GM12878 (cell line): ENCODE results near the gene STAMBPL1. TPM values are rescaled to one million over a fixed set of nuclear protein-coding genes. Genes with fewer than 3 reads are reported as not detected.

Experiments
- ATAC-seq: fragments of 200-7000 bp; cut with Tn5 transposase; 3 replicates; pipeline ENCODE4 v1.9.1; 2020; ENCODE audit warnings: mild to moderate bottlenecking, moderate library complexity
- BruUV-seq: library from RNA; stranded (reverse); fragments of 400-500 nt; replicated peaks from 2 replicates; lab custom pipeline; 2021; lab: Mats Ljungman, UMichigan
- CTCF ChIA-PET: fragments of 300-600 bp; sonication (Branson Sonifier 250); formaldehyde crosslinking; extraction: SDS; loops from one replicate; lab custom pipeline; 2021; ENCODE audit warnings: inconsistent platforms; lab: Yijun Ruan, JAX
- POLR2A ChIA-PET: fragments of 350-600 bp; formaldehyde crosslinking; extraction: SDS; loops from one replicate; lab custom pipeline; 2021; ENCODE audit warnings: inconsistent platforms; lab: Charles Lee
- RAD21 ChIA-PET: fragments of 300-600 bp; sonication (Branson Sonifier 250); formaldehyde crosslinking; loops from one replicate; lab custom pipeline; 2023; ENCODE audit warnings: antibody characterized with exemption; ENCODE audit not compliant: unreplicated experiment; lab: Charles Lee
- SMC1A ChIA-PET: fragments of 300-600 bp; sonication (Branson Sonifier 250); formaldehyde crosslinking; loops from one replicate; lab custom pipeline; 2023; ENCODE audit not compliant: unreplicated experiment, uncharacterized antibody; lab: Charles Lee
- DNase-seq: peaks from one replicate; pipeline ENCODE4 v3.0.0-alpha.2; 2011; ENCODE audit warnings: low read depth, low spot score
- FAIRE-seq: peaks from 3 replicates; lab custom pipeline; 2011; peaks lifted over from hg19 to GRCh38; lab: Jason Lieb, UNC
- H2AFZ ChIP-seq: 2 replicates; pipeline ENCODE4 v1.6.0; 2011; ENCODE audit warnings: low read depth, low read length, control low read depth; ENCODE audit not compliant: control insufficient read depth
- H3K27ac ChIP-seq: 2 replicates; pipeline ENCODE4 v1.5.1; 2011; ENCODE audit warnings: control low read depth; ENCODE audit not compliant: control insufficient read depth, insufficient read depth
- H3K27me3 ChIP-seq, 2 experiments: replicated peaks in 1 of 2; 2 replicates each; pipeline versions ENCODE4 v1.6.0 to v1.6.1; 2011; ENCODE audit warnings: low read length in 1 of 2; ENCODE audit not compliant: control insufficient read depth in 2 of 2, insufficient read depth in 2 of 2
- H3K36me3 ChIP-seq, 2 experiments: 2 replicates each; pipeline ENCODE4 v1.5.1; 2011; ENCODE audit warnings: low read length in 1 of 2; ENCODE audit not compliant: control insufficient read depth in 2 of 2, insufficient read depth in 2 of 2
- H3K4me1 ChIP-seq: 2 replicates; pipeline ENCODE4 v1.6.1; 2011; ENCODE audit warnings: mild to moderate bottlenecking, low read length, moderate library complexity, mixed read lengths; ENCODE audit not compliant: control insufficient read depth, insufficient read depth
- H3K4me2 ChIP-seq: 2 replicates; pipeline ENCODE4 v1.6.0; 2011; ENCODE audit warnings: control low read depth; ENCODE audit not compliant: control insufficient read depth, insufficient read depth
- H3K4me3 ChIP-seq: fragments of 200-600 bp; sonication (generic); 2 replicates; pipeline ENCODE4 v1.5.1; 2016
- H3K79me2 ChIP-seq: 2 replicates; pipeline ENCODE4 v1.6.0; 2011; ENCODE audit warnings: low read length; ENCODE audit not compliant: control insufficient read depth, insufficient read depth
- H3K9ac ChIP-seq: 2 replicates; pipeline ENCODE4 v1.8.0; 2011; ENCODE audit warnings: low read length, control low read depth, mixed read lengths; ENCODE audit not compliant: control insufficient read depth, insufficient read depth
- H3K9me3 ChIP-seq: replicated peaks from 3 replicates; pipeline ENCODE4 v1.5.1; 2011; ENCODE audit warnings: mild to moderate bottlenecking, low read length; ENCODE audit not compliant: control insufficient read depth, insufficient read depth
- H4K20me1 ChIP-seq: 2 replicates; pipeline ENCODE4 v1.6.0; 2011; ENCODE audit not compliant: control insufficient read depth, insufficient read depth
- ATF7 ChIP-seq: fragments of 450-650 bp; IDR thresholded peaks from 2 replicates; pipeline ENCODE4 v1.6.1; 2016; ENCODE audit warnings: low read depth, mild to moderate bottlenecking
- BCL3 ChIP-seq: IDR thresholded peaks from 2 replicates; pipeline ENCODE4 v1.6.1; 2011; ENCODE audit warnings: borderline replicate concordance, low read depth, mild to moderate bottlenecking, moderate library complexity, low read length; ENCODE audit not compliant: insufficient read depth, poor library complexity, severe bottlenecking
- EP300 ChIP-seq, 2 experiments: fragments of 150-350 bp in 1 of 2; IDR thresholded peaks; 2 replicates each; pipeline ENCODE4 v1.6.1; 2011 to 2012; ENCODE audit warnings: low read depth in 2 of 2, low read length in 2 of 2, borderline replicate concordance in 1 of 2, improper control_type of control experiment in 1 of 2, inconsistent platforms in 1 of 2; ENCODE audit not compliant: control insufficient read depth in 1 of 2
- HDGF ChIP-seq: fragments of 450-650 bp; IDR thresholded peaks from 2 replicates; pipeline ENCODE4 v1.6.1; 2016; ENCODE audit warnings: antibody characterized with exemption
- IKZF2 ChIP-seq, 2 experiments: fragments of 450-650 bp; IDR thresholded peaks; 2 replicates each; pipeline ENCODE4 v1.6.1; 2017; ENCODE audit warnings: mild to moderate bottlenecking in 2 of 2, moderate library complexity in 2 of 2
- KAT2A ChIP-seq: conservative IDR thresholded peaks from 2 replicates; pipeline ENCODE4 v1.6.1; 2011; ENCODE audit warnings: low read depth, low read length; ENCODE audit not compliant: control insufficient read depth
- MLLT1 ChIP-seq: fragments of 450-650 bp; IDR thresholded peaks from 2 replicates; pipeline ENCODE4 v1.6.1; 2016; ENCODE audit warnings: mild to moderate bottlenecking
- NFXL1 ChIP-seq: fragments of 450-650 bp; IDR thresholded peaks from 2 replicates; pipeline ENCODE4 v1.6.1; 2017; ENCODE audit warnings: antibody characterized with exemption, mild to moderate bottlenecking, borderline replicate concordance
- SIX5 ChIP-seq: IDR thresholded peaks from 2 replicates; pipeline ENCODE4 v1.6.1; 2011; ENCODE audit warnings: mild to moderate bottlenecking, low read depth, low read length, moderate library complexity; ENCODE audit not compliant: severe bottlenecking
- USF2 ChIP-seq: IDR thresholded peaks from 2 replicates; pipeline ENCODE4 v1.6.1; 2011; ENCODE audit warnings: low read depth, low read length, improper control_type of control experiment, borderline replicate concordance
- WRNIP1 ChIP-seq: IDR thresholded peaks from 2 replicates; pipeline ENCODE4 v1.6.1; 2011; ENCODE audit warnings: low read depth, low read length, improper control_type of control experiment, borderline replicate concordance
- WGBS: methylation state at CpG from one replicate; pipeline ENCODE4 v1.1.6; 2016; ENCODE audit warnings: low lambda C conversion rate; ENCODE audit not compliant: insufficient replicate concordance, insufficient coverage; ENCODE audit errors: missing lambda C conversion rate; 5-methylcytosine and 5-hydroxymethylcytosine counted together
- in situ Hi-C: fragments of 300-500 bp; cut with MboI; formaldehyde crosslinking; loops from 9 replicates; pipeline ENCODE4 v1.14.3; 2018; ENCODE audit warnings: mixed read lengths
- intact Hi-C: fragments of 100-400 bp; cut with micrococcal nuclease; formaldehyde crosslinking; loops from one replicate; pipeline ENCODE4 v1.14.2; 2022; ENCODE audit not compliant: unreplicated experiment
- polyA plus RNA-seq, 11 experiments: library from polyadenylated mRNA; depleted of rRNA in 4 of 11; unstranded in 6 of 11; stranded (reverse) in 5 of 11; fragments of >200 nt; fragmentation: Nextera tagmentation in 4 of 11; fragmentation: Illumina TruSeq in 1 of 11; extraction: Ambion mirVana in 4 of 11; extraction: Trizol in 1 of 11; gene quantifications; 1 replicate in 1 of 11; 2 replicates in 10 of 11; pipeline versions ENCODE4 v1.2.1 to v1.2.3, GENCODE V29; 2011 to 2016; ENCODE audit warnings: inconsistent platforms in 2 of 11, missing spikeins in 2 of 11, low read depth in 1 of 11
- total RNA-seq, 4 experiments: library from RNA; depleted of rRNA in 3 of 4; stranded (reverse); fragments of >200 nt in 3 of 4; fragmentation: Illumina TruSeq in 1 of 4; extraction: Trizol in 1 of 4; gene quantifications; 2 replicates each; pipeline versions ENCODE4 v1.2.1 to v1.2.3, GENCODE V29; 2013 to 2021

Gene STAMBPL1
- total and polyA plus RNA-seq, 10 of the 15 experiments (the other 5 are each of a cell fraction or from before 2014, with no cell fraction given) = 7.5 to 44.1 (median 25.4) TPM

GRCh38 chr10:88949912-88950837 lies 70.1 kb downstream of the STAMBPL1 start:
- in situ Hi-C loops (no loop called here), intact Hi-C loops (no loop called here)
- ChIA-PET SMC1A (interaction anchor here (0.7 to 1.3 kb wide), 2 partner anchors 39 to 222 kb away, joined by 3 read pairs; no protein-coding TSS in a partner anchor), RAD21 (interaction anchor here (0.6 kb wide), 1 partner anchor 18 kb away, joined by 3 read pairs; no protein-coding TSS in a partner anchor), CTCF (interaction anchor here (0.7 to 2.6 kb wide), 6 partner anchors 13 to 268 kb away, joined by 3 to 10 read pairs (median 6); no protein-coding TSS in a partner anchor), POLR2A (no interaction called here)
- WGBS = 97% methylated on average over 3 of the region's 3 CpGs
- Histone ChIP-seq H3K9ac (no peak overlapping the region), H3K27ac (no peak overlapping the region), H3K9me3 (no peaks in the 10 kb centered on the region), H3K27me3 (no peaks in the 10 kb centered on the region), H3K79me2 (no peaks in the 10 kb centered on the region), H3K4me2 (no peak overlapping the region), H4K20me1 (no peaks in the 10 kb centered on the region), H3K36me3 (no peaks in the 10 kb centered on the region), H3K4me3 (no peak overlapping the region), H3K4me1 (no peaks in the 10 kb centered on the region; the same call in 1 of the 2 replicates), H2AFZ (no peak overlapping the region)
- TF ChIP-seq KAT2A = no peak
- no peak for TF ChIP-seq BCL3
- no peak for TF ChIP-seq MLLT1
- no peak for TF ChIP-seq SIX5
- TF ChIP-seq USF2 = no peak
- TF ChIP-seq ATF7 = no peak
- TF ChIP-seq WRNIP1 = no peak
- TF ChIP-seq NFXL1 = no peak
- no peak for TF ChIP-seq IKZF2 (IDR thresholded peaks at IDR 0.05)
- no peak for TF ChIP-seq HDGF
- TF ChIP-seq EP300 (IDR thresholded peaks at IDR 0.05; ENCODE audit: borderline replicate concordance in 1 of 2, control insufficient read depth in 1 of 2, low read depth in 2 of 2, low read length in 2 of 2) = no peak
- BruUV-seq = no TSS peak
- no peak for FAIRE-seq
- DNase-seq = no peak
- no peak for ATAC-seq
